Measurements from ENCODE around the gene AHCY. TPM values are rescaled to one million over a fixed set of nuclear protein-coding genes. Genes with fewer than 3 reads are reported as not detected.
"Not testable (repeated sequence)": the region's sequence is repeated elsewhere in the genome, so short reads cannot be mapped to it uniquely, and the experiment has no call there.

Gene AHCY
- total RNA-seq, 4 donors from 2014 or later = 99.0 to 146 (median 137) TPM

DNA sequence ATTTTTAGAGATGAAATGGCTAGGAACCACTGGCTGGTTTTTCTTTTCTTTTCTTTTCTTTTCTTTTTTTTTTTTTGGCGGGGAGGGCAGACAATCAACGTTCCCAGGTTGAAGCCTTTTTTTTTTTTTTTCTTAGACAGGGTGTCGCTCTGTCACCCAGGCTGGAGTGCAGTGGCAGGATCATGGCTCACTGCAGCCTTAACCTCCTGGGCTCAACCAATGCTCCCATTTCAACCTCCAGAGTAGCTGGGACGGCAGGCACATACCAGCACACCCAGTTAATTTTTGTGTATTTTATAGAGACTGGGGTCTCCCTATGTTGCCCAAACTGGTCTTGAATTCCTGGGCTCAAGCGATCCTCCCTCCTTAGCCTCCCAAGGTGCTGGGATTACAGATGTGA, 41.1 kb upstream of the AHCY start:
- Histone ChIP-seq H3K4me1 (peaks cover 0 to 12% (median 0%) of the 10 kb centered on the region in 3 donors), H3K36me3 (no peaks in the 10 kb centered on the region), H3K9me3 (no peaks in the 10 kb centered on the region), H3K27me3 (no peaks in the 10 kb centered on the region), H3K4me3 (no peak overlapping the region), H3K27ac (no peak overlapping the region)
- DNase-seq = no peak
- 80 to 81% methylated on average over 4 to 5 of the region's 5 CpGs for WGBS, 2 donors
- intact Hi-C loops (cut with DNase I) = no loop called here
- TF ChIP-seq POLR2A (IDR thresholded peaks at IDR 0.05) = no peak
- no peak for TF ChIP-seq CTCF (IDR thresholded peaks at IDR 0.05)

DNA sequence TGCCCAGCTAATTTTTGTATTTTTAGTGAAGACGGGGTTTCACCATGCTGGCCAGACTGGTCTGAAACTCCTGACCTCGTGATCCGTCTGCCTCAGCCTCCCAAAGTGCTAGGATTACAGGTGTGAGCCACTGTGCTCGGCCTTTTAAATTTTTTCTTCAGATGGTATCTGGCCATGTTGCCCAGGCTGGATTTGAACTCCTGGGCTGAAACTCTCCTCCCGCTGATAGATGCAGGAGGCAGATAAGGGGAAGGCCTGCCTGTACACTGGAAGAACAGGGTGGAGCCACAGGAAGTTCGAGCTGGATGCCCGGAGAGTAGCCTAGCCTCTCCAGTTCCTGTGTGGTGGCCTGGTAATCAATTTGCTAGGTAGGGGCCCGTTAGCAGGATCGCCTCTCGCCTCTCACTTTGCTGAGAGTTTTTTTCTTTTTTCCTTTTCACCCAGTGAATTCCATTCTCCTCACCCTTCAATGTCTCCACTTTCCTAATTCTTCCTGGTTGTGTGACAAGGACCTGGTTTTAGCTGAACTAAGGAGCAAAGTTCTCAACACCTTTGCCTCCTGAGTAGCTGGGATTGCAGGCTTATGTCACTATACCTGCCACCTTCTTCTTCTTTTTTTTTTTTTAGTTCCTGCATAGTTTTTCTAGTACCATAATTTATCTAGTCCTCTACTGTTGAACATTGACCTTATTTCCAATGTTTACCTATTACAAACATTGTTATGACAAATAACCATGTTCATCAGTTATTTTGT, 40.5 kb upstream of the AHCY start:
- Histone ChIP-seq H3K4me1 (peaks cover 0 to 12% (median 0%) of the 10 kb centered on the region in 3 donors), H3K9me3 (no peaks in the 10 kb centered on the region), H3K36me3 (no peaks in the 10 kb centered on the region), H3K27me3 (no peaks in the 10 kb centered on the region), H3K4me3 (no peak overlapping the region), H3K27ac (no peak overlapping the region)
- intact Hi-C loops (cut with DNase I) = no loop called here
- WGBS, 2 donors = 85 to 90% methylated on average over 10 of the region's 10 CpGs
- no peak for TF ChIP-seq CTCF (IDR thresholded peaks at IDR 0.05)
- DNase-seq = no peak

GRCh38 chr20:34341199-34341598, 38.0 kb upstream of the AHCY start:
- intact Hi-C loops (cut with DNase I); H3K36me3 ChIP-seq; H3K27me3 ChIP-seq; H3K27ac ChIP-seq; DNase-seq; H3K4me3 ChIP-seq; H3K9me3 ChIP-seq: not testable (repeated sequence)
- WGBS, 2 donors = 87 to 93% methylated on average over 8 to 9 of the region's 9 CpGs
- peaks cover 0 to 24% (median 0%) of the 10 kb centered on the region in 3 donors for H3K4me1 ChIP-seq

GRCh38 chr20:34340726-34341125, 37.6 kb upstream of the AHCY start:
- DNase-seq; H3K36me3 ChIP-seq; H3K27me3 ChIP-seq; H3K4me3 ChIP-seq; intact Hi-C loops (cut with DNase I); H3K9me3 ChIP-seq; H3K27ac ChIP-seq: not testable (repeated sequence)
- peaks cover 0 to 29% (median 0%) of the 10 kb centered on the region in 3 donors for H3K4me1 ChIP-seq
- 50 to 65% methylated on average over 9 to 10 of the region's 10 CpGs for WGBS, 2 donors

- peaks cover 10 to 46% (median 10%) of the 10 kb centered on the region in 3 donors for H3K4me1 ChIP-seq
- no peak overlapping the region for H3K27ac ChIP-seq
- H3K27me3 ChIP-seq = no peaks in the 10 kb centered on the region
- TF ChIP-seq CTCF (IDR thresholded peaks at IDR 0.05) (no peak), POLR2A (IDR thresholded peaks at IDR 0.05) (no peak)
- WGBS, 2 donors = 77 to 93% methylated on average over 13 to 14 of the region's 15 CpGs
- H3K9me3 ChIP-seq = no peaks in the 10 kb centered on the region
- H3K36me3 ChIP-seq = no peaks in the 10 kb centered on the region
- intact Hi-C loops (cut with DNase I) = no loop called here
- DNase-seq = no peak
- peak overlapping the region in 1 of 4 donors; percentile 28 for H3K4me3 ChIP-seq
Measured at GRCh38 chr20:34337982-34338726, 35.0 kb upstream of the AHCY start.

DNA sequence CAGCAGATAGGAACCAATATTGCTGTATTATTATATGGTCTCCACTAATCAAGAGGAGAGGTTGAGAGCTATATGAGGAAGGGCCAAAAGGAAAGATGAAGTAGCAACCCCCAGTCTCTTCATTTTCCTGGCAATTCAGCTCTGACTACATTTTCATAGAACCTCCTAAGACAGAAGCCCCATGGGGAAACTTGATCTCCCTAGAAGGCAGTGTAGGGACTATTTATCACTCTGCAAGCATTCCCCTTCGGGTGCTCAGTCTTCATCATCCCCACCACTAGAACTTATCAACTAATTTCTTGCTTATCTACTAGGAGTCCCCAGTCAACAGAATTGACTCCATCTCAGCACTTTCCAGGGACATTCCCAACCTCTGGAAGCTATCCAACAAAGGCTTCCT, 34.4 kb upstream of the AHCY start:
- H3K27me3 ChIP-seq = no peaks in the 10 kb centered on the region
- 54 to 60% methylated on average over 1 of the region's 1 CpG for WGBS, 2 donors
- H3K4me1 ChIP-seq = peaks cover 10 to 46% (median 10%) of the 10 kb centered on the region in 3 donors
- no peaks in the 10 kb centered on the region for H3K9me3 ChIP-seq
- no peak overlapping the region for H3K27ac ChIP-seq
- no peaks in the 10 kb centered on the region for H3K36me3 ChIP-seq
- no peak overlapping the region for H3K4me3 ChIP-seq
- TF ChIP-seq POLR2A (IDR thresholded peaks at IDR 0.05) = no peak
- no peak for TF ChIP-seq CTCF (IDR thresholded peaks at IDR 0.05)
- intact Hi-C loops (cut with DNase I) = no loop called here
- DNase-seq = no peak
